Lung (tissue), 12 donors: ENCODE measurements around the gene DNLZ. TPM values are rescaled to one million over a fixed set of nuclear protein-coding genes. Genes with fewer than 3 reads are reported as not detected.

ENCODE experiments used
- ATAC-seq: fragments of 200-7000 bp; cut with Tn5 transposase; one replicate; pipeline ENCODE4 v1.9.1; 2020; ENCODE audit warnings: moderate number of reproducible peaks; ENCODE audit not compliant: insufficient read depth, low FRiP score
- DNase-seq, 3 donors: peaks; one replicate each; pipeline ENCODE4 v3.0.0-alpha.2; 2013 to 2017
- H3K27ac ChIP-seq, 2 donors: one replicate each; pipeline ENCODE4 v1.5.1; 2013; ENCODE audit warnings: mild to moderate bottlenecking in 2 of 2, moderate library complexity in 2 of 2, control low read depth in 1 of 2, inconsistent platforms in 1 of 2, low read depth in 1 of 2, low read length in 1 of 2
- H3K27me3 ChIP-seq, 3 donors: one replicate each; pipeline ENCODE4 v1.5.1; 2013; ENCODE audit warnings: low read length in 2 of 3; ENCODE audit not compliant: control insufficient read depth in 3 of 3, insufficient read depth in 3 of 3
- H3K36me3 ChIP-seq, 4 donors: one replicate each; pipeline ENCODE4 v1.5.1; 2013; ENCODE audit warnings: low read length in 4 of 4, mild to moderate bottlenecking in 1 of 4, moderate library complexity in 1 of 4; ENCODE audit not compliant: control insufficient read depth in 4 of 4, insufficient read depth in 4 of 4
- H3K4me1 ChIP-seq, 5 donors: one replicate each; pipeline ENCODE4 v1.5.1; 2013; ENCODE audit warnings: low read length in 5 of 5, mild to moderate bottlenecking in 2 of 5, moderate library complexity in 1 of 5; ENCODE audit not compliant: control insufficient read depth in 5 of 5, insufficient read depth in 5 of 5
- H3K4me3 ChIP-seq: one replicate; pipeline ENCODE4 v1.5.1; 2013; ENCODE audit warnings: mild to moderate bottlenecking, control low read depth, moderate library complexity
- H3K9ac ChIP-seq, 2 donors: one replicate each; pipeline ENCODE4 v1.5.1; 2013; ENCODE audit warnings: low read length in 2 of 2, control low read depth in 1 of 2; ENCODE audit not compliant: insufficient read depth in 1 of 2
- H3K9me3 ChIP-seq, 4 donors: one replicate each; pipeline ENCODE4 v1.5.1; 2013; ENCODE audit warnings: low read length in 3 of 4, mild to moderate bottlenecking in 1 of 4, moderate library complexity in 1 of 4; ENCODE audit not compliant: control insufficient read depth in 4 of 4, insufficient read depth in 3 of 4
- CTCF ChIP-seq: IDR thresholded peaks from 2 replicates; pipeline ENCODE4 v1.5.1; 2012; ENCODE audit warnings: mild to moderate bottlenecking; ENCODE audit errors: control extremely low read depth, extremely low read depth
- WGBS, 2 donors: extraction: QIAGEN DNeasy Blood & Tissue Kit; methylation state at CpG; one replicate each; pipeline ENCODE4 v1.1.7; 2013; 5-methylcytosine and 5-hydroxymethylcytosine counted together
- polyA plus RNA-seq, 2 donors: library from polyadenylated mRNA; stranded (reverse); fragments of 200-250 nt; gene quantifications; one replicate each; pipeline ENCODE4 v1.2.1, GENCODE V29; 2013
- total RNA-seq, 2 donors: library from RNA; depleted of rRNA in 1 of 2; stranded (reverse); fragments of >200 nt in 1 of 2; gene quantifications; one replicate each; pipeline ENCODE4 v1.2.1, GENCODE V29; 2014 to 2021
- donor health status: control.
- donor health status: control.
- donor health status: Bipolar disorder and iron deficiency.
- donor health status: healthy.
- donor health status: DM: yes; HTN: yes; CAD: no.

The DNLZ gene
- total and polyA plus RNA-seq, 4 donors = 7.7 to 34.3 (median 16.8) TPM

DNA sequence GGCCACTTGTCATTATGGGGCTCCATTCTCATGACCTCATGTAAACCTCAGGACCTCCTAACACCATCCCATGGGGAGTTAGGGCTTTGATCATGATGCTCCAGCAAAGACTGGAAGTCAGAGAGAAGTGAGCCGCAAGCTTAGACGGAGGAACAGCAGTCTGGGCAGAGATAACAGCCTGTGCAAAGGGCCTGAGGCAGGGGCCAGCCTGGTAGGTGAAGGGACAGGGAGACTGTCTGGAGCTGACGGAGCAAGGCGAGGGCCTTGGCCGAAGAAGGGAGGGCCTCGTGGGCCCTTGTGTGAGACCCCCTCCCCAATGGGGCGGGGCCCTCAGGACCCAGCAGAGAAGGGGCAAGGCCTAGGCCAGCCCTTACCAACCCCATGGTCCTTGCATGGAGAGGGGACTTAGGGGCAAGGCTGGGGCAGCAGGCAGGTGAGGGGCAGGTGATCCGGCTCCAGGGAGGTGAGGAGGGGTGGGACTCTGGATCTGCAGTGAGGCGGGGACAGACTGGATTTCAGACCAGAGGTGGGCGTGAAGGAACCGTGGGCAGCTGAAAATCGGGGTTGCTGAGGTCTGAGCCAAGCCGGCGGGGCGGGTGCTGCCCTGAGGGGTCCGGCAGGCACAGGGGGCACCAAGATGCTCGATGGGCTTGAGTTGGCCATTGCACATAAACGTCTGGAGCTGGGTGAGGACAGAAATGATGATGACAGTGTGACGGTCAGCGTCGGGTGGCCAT is 18.8 kb downstream of the DNLZ start:
- H3K9ac ChIP-seq = no peak overlapping the region
- no peak for TF ChIP-seq CTCF
- DNase-seq (no peak), ATAC-seq (no peak)
- H3K9me3 ChIP-seq = no peaks in the 10 kb centered on the region
- H3K4me1 ChIP-seq = peaks cover 0 to 34% (median 4%) of the 10 kb centered on the region in 5 donors
- H3K4me3 ChIP-seq = no peak overlapping the region
- H3K36me3 ChIP-seq = peaks cover 0 to 17% (median 7%) of the 10 kb centered on the region in 4 donors
- 64 to 85% methylated on average over 21 of the region's 21 CpGs for WGBS, 2 donors
- H3K27me3 ChIP-seq = no peaks in the 10 kb centered on the region
- peak overlapping the region in 1 of 2 donors; percentile 54 for H3K27ac ChIP-seq

DNA sequence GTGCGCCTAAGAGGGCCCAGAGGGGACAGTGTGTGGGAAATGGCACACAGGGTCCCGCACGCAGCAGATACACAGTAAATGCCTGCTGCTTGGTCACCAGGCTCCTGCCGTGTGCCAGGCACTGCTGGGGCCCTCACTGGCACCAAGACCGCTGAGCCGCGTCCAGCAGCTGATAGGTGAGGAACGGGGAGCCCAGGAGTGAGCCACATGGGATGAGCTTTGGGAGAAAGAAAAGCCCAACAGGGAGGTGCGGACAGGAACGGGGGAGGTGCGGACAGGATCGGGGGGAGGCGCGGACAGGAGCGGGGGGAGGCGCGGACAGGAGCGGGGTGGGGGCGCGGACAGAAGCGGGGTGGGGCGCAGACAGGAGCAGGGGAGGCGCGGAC is 19.7 kb downstream of the DNLZ start:
- peaks cover 0 to 17% (median 6%) of the 10 kb centered on the region in 4 donors for H3K36me3 ChIP-seq
- H3K9me3 ChIP-seq = no peaks in the 10 kb centered on the region
- TF ChIP-seq CTCF = no peak
- H3K4me3 ChIP-seq = no peak overlapping the region
- DNase-seq (no peak), ATAC-seq (no peak)
- H3K9ac ChIP-seq = no peak overlapping the region
- 92 to 96% methylated on average over 24 of the region's 24 CpGs for WGBS, 2 donors
- no peaks in the 10 kb centered on the region for H3K27me3 ChIP-seq
- H3K27ac ChIP-seq = peak overlapping the region; percentile 54 to 58
- H3K4me1 ChIP-seq = peaks cover 0 to 34% (median 4%) of the 10 kb centered on the region in 5 donors

DNA sequence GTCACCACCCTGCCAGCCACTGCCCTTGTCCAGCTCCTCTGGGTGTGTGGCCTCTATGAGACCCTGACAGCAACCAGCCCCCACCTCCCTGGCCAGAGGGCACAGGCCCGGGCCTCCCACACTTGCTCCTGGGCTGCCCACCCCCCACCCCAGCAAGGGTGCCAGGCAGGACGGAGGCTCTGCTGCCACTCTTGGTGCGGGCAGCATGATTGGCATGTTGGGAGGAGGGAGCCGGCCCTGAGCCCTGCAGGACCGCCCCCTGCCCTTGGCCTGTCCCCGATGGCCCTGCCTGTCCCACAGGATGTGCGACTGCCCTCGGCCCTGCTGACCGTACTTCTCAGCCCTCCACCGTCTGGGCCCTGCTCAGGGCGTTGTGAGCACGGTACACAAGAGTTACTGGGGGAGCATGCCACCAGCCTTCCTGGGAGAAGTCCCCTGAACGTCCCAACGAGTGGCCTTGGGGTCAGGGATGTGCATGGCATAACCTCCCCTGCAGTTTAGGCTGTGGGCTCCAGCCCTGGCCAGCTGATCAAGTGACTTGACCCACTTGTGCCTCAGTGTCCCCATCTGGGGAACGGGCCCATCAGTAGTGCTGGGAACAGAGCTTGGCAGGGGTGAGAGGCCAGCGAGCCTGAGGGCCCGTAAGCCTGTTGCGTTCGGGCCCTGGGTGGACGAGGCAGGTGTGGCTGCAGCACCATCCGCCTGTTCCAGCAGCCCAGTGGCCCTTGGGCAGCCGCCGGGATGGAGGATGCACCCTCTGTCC is 20.2 kb downstream of the DNLZ start:
- Histone ChIP-seq H3K4me1 (peaks cover 0 to 34% (median 4%) of the 10 kb centered on the region in 5 donors), H3K4me3 (no peak overlapping the region), H3K36me3 (peaks cover 0 to 17% (median 9%) of the 10 kb centered on the region in 4 donors), H3K27ac (peak overlapping the region; percentile 54 to 58), H3K9me3 (no peaks in the 10 kb centered on the region), H3K27me3 (no peaks in the 10 kb centered on the region), H3K9ac (no peak overlapping the region)
- DNase-seq (no peak), ATAC-seq (no peak)
- 59 to 72% methylated on average over 23 of the region's 23 CpGs for WGBS, 2 donors
- TF ChIP-seq CTCF = no peak
